Spleen (tissue), 7 donors: Measurements from ENCODE around the gene ZKSCAN1.

ENCODE experiments used
- POLR2A ChIP-seq, 3 donors: fragments of 450-650 bp; IDR thresholded peaks; one replicate each; pipeline ENCODE4 v1.5.1; 2017; ENCODE audit warnings: antibody characterized with exemption in 3 of 3, mild to moderate bottlenecking in 1 of 3
- TF ChIP-seq, protein P1 (sequence below), 11 experiments: fragments of 200-600 bp in 7 of 11; fragments of 450-650 bp in 4 of 11; sonication (generic) in 4 of 11; IDR thresholded peaks in 8 of 11; conservative IDR thresholded peaks in 3 of 11; 1 replicate in 7 of 11; 2 replicates in 4 of 11; pipeline versions ENCODE4 v1.4.0 to v1.8.0; 2016 to 2021; ENCODE audit warnings: antibody characterized with exemption in 11 of 11, inconsistent platforms in 4 of 11, mild to moderate bottlenecking in 1 of 11
- donor health status: DM: no; HTN: no; CAD: no; lungs with moderate emphysema.
- donor health status: DM: no; HTN: no; CAD: no.
- donor health status: DM: no; HTN: no; CAD: no.

DNA sequence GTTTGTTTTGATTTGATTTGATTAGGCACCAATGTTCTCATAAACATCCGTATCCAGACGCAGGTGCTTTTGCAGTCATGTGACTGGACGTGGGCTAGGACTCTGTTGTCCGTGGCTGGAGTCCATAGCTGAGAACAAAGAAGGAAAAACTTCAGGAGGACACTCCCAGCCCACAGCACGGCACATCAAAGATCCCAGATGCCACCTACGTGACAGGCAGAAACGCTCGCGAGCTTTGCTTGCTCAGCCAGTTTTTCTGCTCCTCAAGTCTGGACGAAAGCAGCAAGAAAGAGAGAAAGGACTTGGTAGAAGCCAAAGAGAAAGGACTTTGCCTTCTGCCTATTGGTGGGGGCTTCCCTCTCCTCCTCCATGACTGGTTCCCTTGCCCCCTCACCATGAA, 6.9 kb upstream of the ZKSCAN1 start:
- TF ChIP-seq, protein P1, sequence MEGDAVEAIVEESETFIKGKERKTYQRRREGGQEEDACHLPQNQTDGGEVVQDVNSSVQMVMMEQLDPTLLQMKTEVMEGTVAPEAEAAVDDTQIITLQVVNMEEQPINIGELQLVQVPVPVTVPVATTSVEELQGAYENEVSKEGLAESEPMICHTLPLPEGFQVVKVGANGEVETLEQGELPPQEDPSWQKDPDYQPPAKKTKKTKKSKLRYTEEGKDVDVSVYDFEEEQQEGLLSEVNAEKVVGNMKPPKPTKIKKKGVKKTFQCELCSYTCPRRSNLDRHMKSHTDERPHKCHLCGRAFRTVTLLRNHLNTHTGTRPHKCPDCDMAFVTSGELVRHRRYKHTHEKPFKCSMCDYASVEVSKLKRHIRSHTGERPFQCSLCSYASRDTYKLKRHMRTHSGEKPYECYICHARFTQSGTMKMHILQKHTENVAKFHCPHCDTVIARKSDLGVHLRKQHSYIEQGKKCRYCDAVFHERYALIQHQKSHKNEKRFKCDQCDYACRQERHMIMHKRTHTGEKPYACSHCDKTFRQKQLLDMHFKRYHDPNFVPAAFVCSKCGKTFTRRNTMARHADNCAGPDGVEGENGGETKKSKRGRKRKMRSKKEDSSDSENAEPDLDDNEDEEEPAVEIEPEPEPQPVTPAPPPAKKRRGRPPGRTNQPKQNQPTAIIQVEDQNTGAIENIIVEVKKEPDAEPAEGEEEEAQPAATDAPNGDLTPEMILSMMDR (IDR thresholded peaks at IDR 0.05 in 8 of 11, conservative IDR thresholded peaks at IDR 0.05 in 3 of 11): no peak
- TF ChIP-seq POLR2A (IDR thresholded peaks at IDR 0.05): no peak
